ENCODE results near the gene ZBTB20. TPM values are rescaled to one million over a fixed set of nuclear protein-coding genes. Genes with fewer than 3 reads are reported as not detected.

ZBTB20 gene
- total and polyA plus RNA-seq, 2 donors (not counting 1 experiment from before 2014, with no cell fraction given) = 4.0 to 123 TPM

DNA sequence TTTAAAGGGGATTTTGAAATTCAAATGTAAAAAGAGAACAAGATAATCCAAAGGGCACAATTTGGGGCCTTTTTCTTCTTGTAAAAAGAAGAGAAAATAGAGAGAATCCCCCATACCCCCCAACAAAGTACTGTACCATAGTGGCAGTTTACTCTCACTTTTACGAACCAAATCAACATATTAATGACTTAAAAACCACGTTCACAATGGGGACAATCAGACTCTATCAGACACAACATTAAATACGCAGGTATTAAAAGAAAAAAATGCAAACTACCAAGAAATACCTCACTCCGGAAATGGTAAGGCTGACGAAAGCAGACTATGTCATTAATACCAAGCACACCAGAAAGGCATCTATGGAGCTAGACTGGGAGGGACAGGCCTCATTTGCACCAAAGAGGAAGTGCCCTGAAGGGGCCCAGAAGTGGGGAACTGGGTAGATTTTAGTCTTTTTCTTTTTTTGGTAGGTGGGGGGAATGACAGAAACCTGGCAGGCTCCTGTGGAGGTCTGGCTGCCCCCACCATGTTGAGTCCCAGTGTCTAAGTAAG is 719.0 kb downstream of the ZBTB20 start:
- 93% methylated on average over 2 of the region's 5 CpGs for WGBS (ENCODE audit: insufficient coverage)
- peak overlapping the region; percentile 87 for H3K4me3 Mint-ChIP-seq

More for the DNA sequence above, 719.0 kb downstream of the ZBTB20 start:
- ChIA-PET CTCF (interaction anchor here (1.4 to 2.2 kb wide), 6 partner anchors 8 to 137 kb away, joined by 3 to 7 read pairs (median 4); no protein-coding TSS in a partner anchor), POLR2A (interaction anchor here (0.7 to 1.3 kb wide), 3 partner anchors 22 to 26 kb away, joined by 3 to 5 read pairs (median 4); no protein-coding TSS in a partner anchor)
- Mint-ChIP-seq H3K27me3 (no peaks in the 10 kb centered on the region), H3K4me1 (peaks cover 48% of the 10 kb centered on the region), H3K9me3 (ENCODE audit: insufficient read depth) (no peaks in the 10 kb centered on the region), H3K27ac (peak overlapping the region; percentile 99)
- Histone ChIP-seq H3K9me3 (ENCODE audit: control extremely low read depth in 1 of 3, control insufficient read depth in 2 of 3, insufficient read depth in 1 of 3, low read length in 2 of 3) (no peaks in the 10 kb centered on the region), H3K4me2 (replicated peaks; ENCODE audit: low read depth, low read length, poor library complexity, severe bottlenecking) (peak overlapping the region; percentile 45), H3K79me2 (ENCODE audit: control insufficient read depth, insufficient read depth, low read length) (no peaks in the 10 kb centered on the region), H4K20me1 (ENCODE audit: control insufficient read depth, insufficient read depth, low read length, poor library complexity, severe bottlenecking) (peaks cover 6% of the 10 kb centered on the region), H3K4me1 (ENCODE audit: control insufficient read depth in 2 of 2, insufficient read depth in 2 of 2, low read length in 2 of 2) (peaks cover 4 to 17% of the 10 kb centered on the region in 2 donors), H3K27me3 (replicated peaks in 1 of 4; ENCODE audit: control extremely low read depth in 1 of 4, control insufficient read depth in 3 of 4, insufficient read depth in 4 of 4, low read length in 3 of 4) (no peaks in the 10 kb centered on the region), H3K27ac (ENCODE audit: low read length in 2 of 2) (peak overlapping the region; percentile 80 to 88), H3K36me3 (replicated peaks in 1 of 2; ENCODE audit: control extremely low read depth in 1 of 2, control insufficient read depth in 1 of 2, extremely low read depth in 1 of 2, insufficient read depth in 2 of 2, low read length in 1 of 2) (no peaks in the 10 kb centered on the region), H2AFZ (ENCODE audit: insufficient read depth, low read depth, low read length, poor library complexity, severe bottlenecking) (no peak overlapping the region), H3K9ac (ENCODE audit: low read length) (peak overlapping the region; percentile 40), H3K4me3 (ENCODE audit: control extremely low read depth in 1 of 5, extremely low read depth in 1 of 5, insufficient read depth in 1 of 5, low read depth in 2 of 5, low read length in 4 of 5) (peak overlapping the region in 1 of 5 experiments; percentile 4)
- intact Hi-C loops (cut with micrococcal nuclease) = loop anchor here (1.0 to 5.0 kb wide), 2 partner anchors 23 to 84 kb away; no protein-coding TSS in a partner anchor
- no peak for TF ChIP-seq EZH2 (IDR thresholded peaks at IDR 0.05; ENCODE audit: borderline replicate concordance, insufficient read depth, low read depth, low read length, poor library complexity, severe bottlenecking)
- TF ChIP-seq, protein P1, sequence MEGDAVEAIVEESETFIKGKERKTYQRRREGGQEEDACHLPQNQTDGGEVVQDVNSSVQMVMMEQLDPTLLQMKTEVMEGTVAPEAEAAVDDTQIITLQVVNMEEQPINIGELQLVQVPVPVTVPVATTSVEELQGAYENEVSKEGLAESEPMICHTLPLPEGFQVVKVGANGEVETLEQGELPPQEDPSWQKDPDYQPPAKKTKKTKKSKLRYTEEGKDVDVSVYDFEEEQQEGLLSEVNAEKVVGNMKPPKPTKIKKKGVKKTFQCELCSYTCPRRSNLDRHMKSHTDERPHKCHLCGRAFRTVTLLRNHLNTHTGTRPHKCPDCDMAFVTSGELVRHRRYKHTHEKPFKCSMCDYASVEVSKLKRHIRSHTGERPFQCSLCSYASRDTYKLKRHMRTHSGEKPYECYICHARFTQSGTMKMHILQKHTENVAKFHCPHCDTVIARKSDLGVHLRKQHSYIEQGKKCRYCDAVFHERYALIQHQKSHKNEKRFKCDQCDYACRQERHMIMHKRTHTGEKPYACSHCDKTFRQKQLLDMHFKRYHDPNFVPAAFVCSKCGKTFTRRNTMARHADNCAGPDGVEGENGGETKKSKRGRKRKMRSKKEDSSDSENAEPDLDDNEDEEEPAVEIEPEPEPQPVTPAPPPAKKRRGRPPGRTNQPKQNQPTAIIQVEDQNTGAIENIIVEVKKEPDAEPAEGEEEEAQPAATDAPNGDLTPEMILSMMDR (IDR thresholded peaks at IDR 0.05) = no peak
- ATAC-seq (ENCODE audit: low read depth) = peak; percentile 90
- peak; percentile 83 for DNase-seq

All from B cell (primary cell).